T-helper 1 cell (primary cell): ENCODE measurements around the gene PPP1R3F.

Experiments
- DNase-seq, 5 donors: peaks; one replicate each; pipeline ENCODE4 v3.0.0-alpha.2; 2012 to 2020
- total RNA-seq, 4 donors: gene quantifications; one replicate each; lab custom pipeline; 2026; lab: John Stamatoyannopoulos, UW

PPP1R3F gene, protein sequence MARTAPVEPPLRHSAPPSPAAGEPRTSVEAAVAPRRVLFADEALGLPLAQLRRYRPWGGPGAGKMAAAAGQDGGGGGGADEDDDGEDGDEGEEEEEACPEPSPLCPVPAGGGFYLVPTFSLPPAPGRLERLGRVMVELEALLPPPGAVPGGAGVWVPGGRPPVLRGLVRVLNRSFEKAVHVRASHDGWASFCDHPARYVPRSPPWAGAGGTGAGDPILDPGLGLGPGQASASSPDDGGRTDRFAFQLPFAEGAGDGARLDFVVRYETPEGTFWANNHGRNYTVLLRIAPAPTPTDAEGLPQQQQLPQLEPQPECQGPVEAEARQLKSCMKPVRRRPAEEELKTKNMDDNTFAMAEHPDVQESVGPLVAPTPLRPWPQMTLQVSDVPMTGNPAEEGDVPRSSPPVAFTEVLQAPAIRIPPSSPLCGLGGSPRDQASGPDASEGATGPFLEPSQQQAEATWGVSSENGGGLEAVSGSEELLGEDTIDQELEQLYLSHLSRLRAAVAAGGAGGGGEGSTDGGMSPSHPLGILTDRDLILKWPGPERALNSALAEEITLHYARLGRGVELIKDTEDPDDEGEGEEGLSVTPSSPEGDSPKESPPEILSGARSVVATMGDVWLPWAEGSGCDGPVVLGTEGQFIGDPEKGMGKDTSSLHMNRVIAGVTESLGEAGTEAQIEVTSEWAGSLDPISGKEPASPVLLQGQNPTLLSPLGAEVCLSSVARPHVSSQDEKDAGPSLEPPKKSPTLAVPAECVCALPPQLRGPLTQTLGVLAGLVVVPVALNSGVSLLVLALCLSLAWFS
- total RNA-seq = 12.2 to 19.2 (median 14.7) reads per million in 4 donors

DNA sequence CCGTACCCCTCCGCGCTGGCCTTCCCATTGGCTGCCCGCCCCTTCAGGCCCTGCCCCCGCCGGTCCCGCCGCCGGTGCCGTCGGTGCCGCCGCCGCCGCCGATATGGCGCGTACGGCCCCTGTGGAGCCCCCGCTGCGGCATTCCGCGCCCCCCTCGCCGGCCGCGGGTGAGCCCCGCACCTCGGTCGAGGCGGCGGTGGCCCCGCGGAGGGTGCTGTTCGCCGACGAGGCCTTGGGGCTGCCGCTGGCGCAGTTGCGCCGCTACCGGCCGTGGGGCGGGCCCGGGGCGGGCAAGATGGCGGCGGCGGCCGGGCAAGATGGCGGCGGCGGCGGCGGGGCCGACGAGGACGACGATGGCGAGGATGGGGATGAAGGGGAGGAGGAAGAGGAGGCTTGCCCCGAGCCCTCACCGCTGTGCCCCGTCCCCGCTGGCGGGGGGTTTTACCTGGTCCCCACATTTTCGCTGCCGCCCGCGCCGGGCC, at the start of gene PPP1R3F:
TSS of gene PPP1R3F (plus strand) at position 27 of the 482 bp plus-strand sequence. CDS start at position 104, 77 bp downstream.
- DNase-seq = peak in 2 of 5 donors; percentile 14 to 17

DNA sequence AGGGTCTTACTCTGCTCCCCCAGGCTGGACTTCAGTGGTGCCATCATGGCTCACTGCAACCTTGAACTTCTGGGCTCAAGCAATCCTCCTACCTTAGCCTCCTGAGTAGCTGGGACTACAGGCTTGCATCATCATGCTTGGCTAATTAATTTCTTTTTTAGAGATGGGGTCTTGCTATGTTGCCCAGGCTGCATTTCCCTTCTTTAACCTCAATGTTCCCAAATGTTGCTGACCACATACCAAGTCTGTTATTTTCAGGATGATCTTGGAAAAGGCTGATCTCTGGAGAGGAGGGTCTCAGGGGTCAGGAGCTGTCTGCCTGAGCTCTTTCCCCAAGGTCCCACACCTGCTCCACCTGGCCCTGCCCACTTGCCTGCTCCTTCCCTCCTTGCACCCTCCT, 49.5 kb upstream of the PPP1R3F start:
- DNase-seq = no peak

DNA sequence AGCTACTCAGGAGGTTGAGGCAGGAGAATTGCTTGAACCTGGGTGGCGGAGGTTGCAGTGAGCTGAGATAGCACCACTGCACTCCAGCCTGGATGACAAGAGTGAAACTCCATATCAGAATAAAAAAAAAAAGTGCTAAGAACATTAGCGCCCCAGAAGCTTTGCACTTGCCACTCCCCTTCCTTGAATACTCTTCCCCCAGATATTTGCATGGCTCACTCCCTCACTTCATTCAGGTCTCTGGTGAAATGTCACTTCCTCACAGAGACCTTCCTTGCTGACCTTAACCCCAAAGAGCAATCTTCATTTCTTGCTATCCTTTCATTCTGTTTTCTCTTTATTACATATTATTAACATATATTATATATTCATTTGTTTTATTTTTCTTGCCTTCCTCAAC, 47.7 kb upstream of the PPP1R3F start:
- DNase-seq = no peak

DNA sequence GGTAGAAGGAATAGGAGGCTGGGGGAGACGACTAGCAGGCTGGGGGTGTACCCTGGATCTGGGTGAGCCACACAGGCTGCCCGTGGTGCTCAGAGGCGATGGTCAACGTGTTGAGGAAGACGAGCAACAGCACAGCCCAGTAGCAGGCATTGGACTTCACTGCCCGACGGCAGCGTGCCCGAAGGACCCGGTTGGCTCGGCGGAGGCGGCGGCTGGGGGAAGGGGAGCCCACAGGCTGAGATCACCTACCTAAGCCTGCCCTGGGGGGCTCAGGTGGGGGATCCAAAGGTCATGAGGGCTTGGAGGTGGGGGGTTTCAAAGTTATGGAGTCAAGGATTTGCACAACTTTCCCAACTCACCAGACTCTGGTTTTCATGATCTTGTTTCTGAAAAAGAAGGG, 43.7 kb upstream of the PPP1R3F start:
- no peak for DNase-seq

DNA sequence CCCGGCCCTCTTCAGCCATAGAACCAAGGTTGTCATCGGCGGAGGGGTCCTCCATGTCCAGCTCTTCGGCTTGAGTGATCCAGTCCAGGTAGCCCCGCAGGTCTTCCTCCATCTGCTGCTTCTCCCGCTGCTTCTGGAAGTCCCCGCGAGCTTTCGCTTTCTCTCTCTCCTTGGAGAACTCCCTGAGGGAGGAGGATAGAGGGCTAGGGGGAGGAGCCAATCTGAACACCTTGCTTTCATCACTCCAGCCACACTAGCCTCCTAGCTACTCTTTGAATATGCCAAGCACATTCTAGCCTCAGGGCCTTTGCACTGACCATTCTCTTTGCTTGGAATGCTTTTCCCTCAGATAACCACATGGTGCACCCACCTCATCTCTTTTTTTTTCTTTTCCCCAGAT, 42.6 kb upstream of the PPP1R3F start:
- DNase-seq = no peak

DNA sequence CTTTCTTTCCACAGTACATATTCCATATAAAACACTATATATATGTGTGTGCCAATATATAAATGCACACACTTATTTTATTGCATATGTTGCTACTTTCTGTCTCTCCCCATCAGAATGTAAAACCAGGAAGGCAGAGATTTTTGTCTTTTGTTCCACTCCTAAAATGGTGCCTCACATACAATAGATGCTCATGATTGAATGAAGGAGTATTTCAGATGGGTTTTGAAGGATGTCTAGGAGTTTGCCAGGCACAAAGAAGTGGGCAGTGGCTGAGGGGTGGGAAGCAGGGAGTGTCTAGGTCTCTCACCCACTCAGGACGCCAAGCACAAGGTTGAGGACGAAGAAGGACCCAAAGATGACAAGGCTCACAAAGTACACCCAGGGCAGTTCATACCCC, 41.9 kb upstream of the PPP1R3F start:
- DNase-seq = no peak

DNA sequence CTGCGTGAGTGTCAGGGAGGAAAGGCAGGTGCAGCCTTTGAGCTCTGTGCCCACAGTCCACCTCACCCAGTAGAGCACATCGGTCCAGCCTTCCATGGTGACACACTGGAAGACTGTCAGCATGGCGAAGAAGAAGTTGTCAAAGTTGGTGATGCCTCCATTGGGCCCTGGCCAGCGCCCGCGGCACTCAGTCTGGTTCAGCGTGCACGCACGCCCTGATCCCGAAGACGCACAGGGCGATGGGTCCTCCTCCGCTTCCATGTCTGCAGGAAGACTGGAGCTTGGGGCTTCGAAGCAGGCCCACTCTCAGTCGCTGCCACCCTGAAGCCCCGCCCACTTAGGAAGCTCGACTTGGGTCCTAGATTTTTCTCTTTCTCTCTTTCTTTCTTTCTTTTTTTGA, 41.4 kb upstream of the PPP1R3F start:
- DNase-seq = no peak

DNA sequence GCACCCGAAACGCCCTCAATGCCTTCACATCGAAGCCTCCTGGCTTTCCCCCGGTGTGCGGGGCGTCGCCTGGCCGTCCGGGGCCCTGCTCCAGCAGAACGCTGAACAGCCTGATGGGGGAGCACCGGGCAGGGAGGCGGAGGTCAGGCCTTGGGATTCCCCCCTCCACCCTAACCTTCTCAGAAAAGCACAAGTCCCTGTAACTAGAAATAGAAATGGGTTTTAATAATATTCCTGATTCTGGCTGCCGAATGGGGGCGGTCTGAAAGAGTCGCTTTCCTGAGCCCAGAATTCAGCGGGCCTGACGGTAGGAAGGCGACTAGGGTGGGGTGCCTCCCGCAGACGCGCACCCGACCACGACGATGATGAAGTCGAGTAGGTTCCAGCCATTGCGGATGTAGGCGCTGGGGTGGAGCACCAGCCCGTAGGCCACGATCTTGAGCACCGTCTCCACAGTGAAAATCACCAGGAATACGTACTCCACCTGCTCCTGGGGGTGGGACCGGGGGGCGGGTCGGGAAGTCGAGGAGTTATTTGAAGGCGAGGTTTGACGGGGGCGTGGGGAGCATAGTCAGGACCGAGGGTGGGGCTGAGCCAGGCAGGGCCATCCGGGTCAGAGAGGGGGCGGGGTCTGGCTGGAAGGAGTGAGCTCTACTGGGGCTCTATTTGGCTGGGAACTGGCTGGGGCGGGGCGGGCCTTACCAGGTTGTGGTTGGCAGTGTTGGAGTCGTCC, 38.9 kb upstream of the PPP1R3F start:
- peak; percentile 16 to 68 (median 27) for DNase-seq

DNA sequence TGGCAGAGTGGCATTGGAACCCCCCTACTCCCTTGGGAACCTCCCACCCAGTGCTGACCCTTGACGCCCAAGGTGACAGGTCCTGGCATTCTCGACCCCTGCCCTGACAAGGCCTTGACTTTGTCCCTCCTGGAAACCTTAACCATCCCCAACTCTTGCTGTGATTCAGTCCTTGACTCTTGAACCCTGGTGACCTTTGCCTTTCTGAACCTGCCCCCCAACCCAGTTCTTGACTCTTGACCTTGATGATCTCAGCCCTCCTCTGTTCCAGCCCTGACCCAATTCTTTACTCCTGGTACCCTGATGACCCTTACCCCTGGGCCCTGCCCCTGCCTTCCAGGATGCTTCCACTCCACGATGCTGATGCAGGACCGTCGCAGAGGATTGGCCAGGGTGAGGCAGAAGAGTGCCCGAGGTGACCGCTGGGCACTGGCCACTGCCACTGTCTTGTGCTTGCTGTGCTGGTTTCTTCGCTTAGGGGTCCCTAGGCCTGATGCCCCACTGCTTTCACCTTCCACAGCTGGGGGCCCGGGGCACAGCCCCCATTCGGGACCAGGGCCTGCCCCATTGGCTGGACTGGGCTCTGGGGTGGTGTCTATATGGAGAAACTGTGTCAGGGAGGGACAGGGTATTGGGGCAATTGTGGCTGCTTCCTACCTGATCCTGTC, 38.1 kb upstream of the PPP1R3F start:
- DNase-seq = no peak

DNA sequence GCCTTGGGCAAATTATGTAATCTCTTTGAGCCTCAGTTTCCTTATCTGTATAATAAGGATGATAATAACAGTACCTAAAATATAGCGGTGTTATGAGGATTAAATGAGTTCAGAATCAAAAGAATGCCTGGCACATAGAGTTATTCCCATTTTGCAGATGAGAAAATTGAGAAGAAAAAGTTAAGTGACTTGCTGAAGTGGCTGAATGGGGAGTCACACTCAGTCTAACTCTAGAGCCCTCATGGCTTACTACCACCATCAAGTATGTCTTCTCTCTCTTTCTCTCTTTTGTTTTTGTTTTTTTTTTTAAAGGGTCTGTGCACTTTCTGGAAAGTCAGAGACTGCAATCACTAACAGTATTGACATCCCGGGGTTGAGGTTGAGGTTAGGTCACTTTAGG, 37.1 kb upstream of the PPP1R3F start:
- no peak for DNase-seq

DNA sequence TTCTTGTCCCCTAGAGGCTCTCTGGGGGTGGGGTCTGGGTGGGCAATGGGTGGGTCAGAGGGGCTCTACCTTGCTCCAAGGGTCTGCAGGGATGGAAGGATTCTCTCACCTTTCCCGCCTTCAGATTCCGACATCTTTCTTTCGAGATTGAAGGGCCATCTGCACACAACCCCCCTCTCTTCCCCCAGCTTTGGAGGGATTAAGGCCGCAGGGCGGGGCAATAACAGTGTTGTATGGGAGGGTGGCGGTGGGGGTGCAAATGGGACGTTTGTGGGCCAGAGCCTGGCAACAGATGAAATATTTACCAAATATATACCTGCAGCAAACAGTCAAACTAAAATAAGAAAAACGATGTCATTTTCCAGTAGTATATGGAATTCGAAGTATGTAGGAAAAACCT, 36.4 kb upstream of the PPP1R3F start, which contains the start of gene CACNA1F:
TSS of gene CACNA1F (minus strand) at position 165 of the 400 bp plus-strand sequence. CDS start at position 134, 31 bp downstream.
- DNase-seq = no peak

DNA sequence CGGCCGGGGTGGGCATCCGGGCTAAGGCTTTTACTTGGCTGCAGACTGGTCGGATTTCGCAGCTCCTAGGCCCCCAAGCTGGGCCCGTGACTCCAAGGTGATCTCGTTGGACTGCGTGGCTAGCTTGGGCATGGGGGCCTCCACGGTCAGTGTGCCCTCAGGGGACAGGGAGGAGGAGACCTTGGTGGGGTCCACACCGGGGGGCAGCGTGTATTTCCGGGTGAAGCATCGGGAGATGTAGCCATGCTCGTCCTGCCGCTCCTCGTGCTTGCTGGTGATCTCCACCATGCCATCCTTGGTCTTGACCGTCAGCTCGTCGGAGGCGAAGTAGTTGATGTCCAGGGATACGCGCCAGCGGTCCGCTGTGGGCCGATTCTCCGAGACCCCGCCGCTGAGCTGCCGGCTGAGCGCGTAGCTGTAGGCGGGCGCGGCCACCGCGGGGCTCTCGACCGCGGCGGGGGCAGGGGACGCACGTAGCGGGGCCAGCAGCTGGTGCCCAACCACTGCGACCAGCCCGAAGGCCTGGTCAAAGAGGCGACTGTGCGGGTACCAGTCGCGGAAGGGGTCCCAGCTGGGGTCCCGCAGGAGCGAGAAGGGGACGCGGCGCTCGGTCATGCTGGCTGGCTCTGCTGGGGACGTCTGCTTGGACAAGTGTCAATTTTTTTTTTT, 35.6 kb upstream of the PPP1R3F start:
- DNase-seq = no peak

DNA sequence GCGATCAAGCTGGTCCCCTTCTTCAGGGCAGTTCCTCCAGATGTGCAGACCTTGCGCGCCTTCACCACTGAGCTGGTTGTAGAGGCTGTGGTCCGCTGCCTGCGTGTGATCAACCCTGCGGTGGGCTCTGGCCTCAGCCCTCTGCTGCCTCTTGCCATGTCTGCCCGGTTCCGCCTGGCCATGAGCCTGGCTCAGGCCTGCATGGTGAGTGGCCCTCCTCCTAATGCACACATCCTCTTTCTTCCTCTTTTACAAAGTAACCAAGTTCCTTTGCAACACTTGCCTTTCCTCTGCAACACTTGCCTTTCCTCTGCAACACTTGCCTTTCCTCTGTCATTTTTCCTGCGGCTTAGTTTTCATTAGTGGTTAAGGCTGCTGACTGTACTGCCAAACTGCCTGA, 32.5 kb upstream of the PPP1R3F start:
- no peak for DNase-seq

DNA sequence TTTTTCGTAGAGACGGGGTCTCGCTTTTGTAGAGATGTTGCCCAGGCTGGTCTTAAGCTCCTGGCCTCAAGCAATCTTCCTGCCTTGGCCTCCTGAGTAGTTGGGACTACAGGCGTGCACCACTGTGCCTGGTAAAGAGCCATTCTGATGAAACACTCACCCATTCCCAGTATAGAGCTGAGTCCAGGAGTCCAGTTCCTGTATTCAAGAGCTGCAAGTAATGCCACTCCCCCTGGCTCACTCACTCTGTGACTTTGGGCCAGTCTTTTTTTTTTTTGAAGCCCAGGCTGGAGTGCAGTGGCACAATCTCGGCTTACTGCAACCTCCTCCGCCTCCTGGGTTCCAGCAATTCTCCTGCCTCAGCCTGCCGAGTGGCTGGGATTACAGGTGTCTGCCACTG, 30.9 kb upstream of the PPP1R3F start:
- DNase-seq = no peak

DNA sequence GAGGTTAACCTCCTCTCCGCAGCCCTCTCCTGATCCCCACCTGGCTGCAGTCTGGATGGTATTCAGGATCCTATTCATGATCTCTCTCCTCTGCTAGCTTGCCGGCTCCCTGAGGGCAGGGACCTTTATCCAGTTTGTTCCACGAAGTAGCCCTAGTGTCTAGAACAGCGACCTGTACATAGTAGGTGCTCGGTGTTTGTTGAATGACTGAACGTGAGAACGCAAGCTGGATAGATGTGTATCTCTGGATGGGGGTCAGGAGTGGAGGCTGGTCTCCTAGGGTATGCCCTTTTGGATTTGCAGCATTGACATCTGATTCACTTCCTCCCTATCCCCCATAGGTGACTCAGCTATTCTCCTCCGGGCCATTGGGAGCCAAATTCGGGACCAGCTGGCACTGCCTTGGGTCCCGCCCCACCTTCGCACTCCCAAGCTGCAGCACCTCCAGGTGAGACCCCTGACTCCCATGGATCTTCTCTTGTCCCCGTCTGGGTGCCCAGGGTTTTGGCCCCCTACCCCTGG, 27.0 kb upstream of the PPP1R3F start:
- no peak for DNase-seq

DNA sequence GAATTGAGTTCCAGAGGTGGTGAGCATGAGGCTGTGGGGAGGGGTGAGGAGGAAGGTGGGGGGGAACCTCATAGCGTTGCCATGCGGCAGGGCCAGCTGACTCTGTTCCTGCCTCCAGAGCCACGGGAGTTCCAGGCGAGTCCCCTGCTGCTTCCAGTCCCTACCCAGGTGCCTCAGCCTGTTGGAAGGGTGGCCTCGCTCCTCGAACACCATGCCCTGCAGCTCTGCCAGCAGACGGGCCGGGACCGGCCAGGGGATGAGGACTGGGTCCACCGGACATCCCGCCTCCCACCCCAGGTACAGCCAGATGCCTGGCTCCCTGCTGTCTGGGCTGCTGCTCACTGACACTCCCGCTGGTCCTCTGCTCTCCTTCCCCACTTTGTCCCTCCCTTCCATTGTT, 26.4 kb upstream of the PPP1R3F start:
- no peak for DNase-seq

DNA sequence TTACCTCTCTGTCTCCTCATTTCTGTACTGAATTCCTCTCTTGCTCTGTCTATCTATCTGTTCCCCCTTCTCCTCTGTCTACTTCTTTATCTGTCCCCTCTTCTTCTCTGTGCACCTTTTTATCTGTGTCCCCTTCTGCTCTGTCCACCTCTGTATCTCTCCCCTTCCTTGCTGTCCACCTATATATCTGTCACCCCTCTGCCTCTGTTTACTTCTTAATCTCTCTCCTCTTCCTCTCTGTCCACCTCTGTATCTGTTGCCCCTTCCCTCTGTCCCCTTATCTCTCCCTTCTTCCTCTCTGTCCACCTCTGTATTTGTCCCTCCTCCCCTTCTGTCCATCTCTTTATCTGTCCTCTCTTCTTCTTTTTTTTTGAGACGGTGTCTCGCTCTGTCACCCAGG, 25.4 kb upstream of the PPP1R3F start:
- no peak for DNase-seq

DNA sequence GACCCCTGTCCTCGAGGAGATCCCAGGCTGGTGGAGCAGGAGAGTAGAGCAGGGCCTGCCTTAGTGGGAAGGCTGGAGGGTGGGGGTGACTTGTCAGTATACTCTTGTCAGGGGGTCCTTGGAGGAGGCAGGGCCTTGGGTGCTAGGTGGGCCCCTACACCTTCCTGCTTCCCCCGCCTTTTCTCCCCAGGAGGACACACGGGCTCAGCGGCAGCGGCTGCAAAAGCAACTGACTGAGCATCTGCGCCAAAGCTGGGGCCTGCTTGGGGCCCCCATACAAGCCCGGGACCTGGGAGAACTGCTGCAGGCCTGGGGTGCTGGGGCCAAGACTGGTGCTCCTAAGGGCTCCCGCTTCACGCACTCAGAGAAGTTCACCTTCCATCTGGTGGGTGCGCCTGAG, 23.1 kb upstream of the PPP1R3F start:
- no peak for DNase-seq

DNA sequence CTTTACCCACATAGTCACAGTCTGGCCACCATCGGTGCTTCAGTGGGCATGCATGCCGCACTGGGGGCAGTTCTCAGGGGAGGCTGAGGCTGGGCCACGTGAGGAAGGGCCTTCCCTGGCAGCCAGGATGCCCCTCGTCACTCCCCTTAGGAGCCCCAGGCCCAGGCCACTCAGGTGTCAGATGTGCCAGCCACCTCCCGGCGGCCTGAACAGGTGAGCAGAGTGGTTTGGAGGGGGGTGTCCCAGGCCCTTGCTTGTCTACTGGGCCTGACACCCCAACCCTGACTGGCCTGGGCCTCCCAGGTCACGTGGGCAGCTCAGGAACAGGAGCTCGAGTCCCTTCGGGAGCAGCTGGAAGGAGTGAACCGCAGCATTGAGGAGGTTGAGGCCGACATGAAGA, 22.2 kb upstream of the PPP1R3F start:
- DNase-seq = no peak

DNA sequence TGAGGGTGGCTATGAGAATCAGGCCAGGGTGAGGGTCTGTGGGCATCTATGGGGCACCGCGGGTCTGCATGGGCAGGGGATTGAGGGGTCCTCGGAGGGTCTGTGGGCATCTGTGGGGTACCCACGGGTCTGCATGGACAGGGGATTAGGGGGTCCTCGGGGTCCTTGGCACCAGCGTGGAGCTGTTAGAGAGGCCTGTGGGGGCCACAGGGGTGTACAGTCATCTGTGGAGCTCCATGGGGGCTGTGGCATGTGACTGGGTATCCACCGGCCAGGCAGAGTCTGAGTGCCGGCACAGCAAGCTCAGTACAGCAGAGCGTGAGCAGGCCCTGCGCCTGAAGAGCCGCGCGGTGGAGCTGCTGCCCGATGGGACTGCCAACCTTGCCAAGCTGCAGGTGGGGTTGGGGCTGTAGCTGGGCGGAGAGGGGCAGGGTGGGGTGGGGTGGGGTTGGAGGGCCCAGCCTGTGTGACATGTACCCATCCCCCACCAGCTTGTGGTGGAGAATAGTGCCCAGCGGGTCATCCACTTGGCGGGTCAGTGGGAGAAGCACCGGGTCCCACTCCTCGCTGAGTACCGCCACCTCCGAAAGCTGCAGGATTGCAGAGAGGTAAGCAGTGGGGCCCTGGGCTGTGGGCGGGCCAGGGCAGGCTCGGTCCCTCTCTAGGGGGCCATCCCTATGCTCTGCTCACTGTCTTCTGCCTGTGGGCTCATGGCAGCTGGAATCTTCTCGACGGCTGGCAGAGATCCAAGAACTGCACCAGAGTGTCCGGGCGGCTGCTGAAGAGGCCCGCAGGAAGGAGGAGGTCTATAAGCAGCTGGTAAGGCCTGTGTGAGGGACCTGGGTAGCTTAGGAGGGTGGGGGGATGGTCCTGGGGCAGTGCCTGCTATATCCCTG, 21.4 kb upstream of the PPP1R3F start:
- DNase-seq = no peak

DNA sequence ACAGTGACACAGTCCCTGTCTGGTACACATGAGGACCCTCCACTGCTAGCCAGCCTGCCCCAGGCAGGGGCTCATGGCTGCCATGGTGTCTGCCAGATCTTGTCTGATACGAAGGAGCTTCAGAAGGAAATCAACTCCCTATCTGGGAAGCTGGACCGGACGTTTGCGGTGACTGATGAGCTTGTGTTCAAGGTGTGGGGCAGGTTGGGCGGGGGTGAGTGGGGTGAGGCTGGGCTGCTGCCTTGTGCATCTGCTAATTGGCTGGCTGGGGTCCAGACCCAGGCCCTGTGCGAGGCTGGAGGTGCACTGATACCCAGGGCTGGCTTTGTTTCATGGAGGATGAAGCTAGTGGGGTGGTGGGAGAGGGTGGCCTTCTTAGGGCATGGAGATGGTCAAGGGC, 20.5 kb upstream of the PPP1R3F start:
- DNase-seq = no peak
